ENCODE measurements around the gene TRAF3IP3. TPM values are rescaled to one million over a fixed set of nuclear protein-coding genes. Genes with fewer than 3 reads are reported as not detected.

TRAF3IP3 gene
- total and polyA plus RNA-seq, 2 experiments from 2014 or later, result 0.99 to 1.3 TPM

DNA sequence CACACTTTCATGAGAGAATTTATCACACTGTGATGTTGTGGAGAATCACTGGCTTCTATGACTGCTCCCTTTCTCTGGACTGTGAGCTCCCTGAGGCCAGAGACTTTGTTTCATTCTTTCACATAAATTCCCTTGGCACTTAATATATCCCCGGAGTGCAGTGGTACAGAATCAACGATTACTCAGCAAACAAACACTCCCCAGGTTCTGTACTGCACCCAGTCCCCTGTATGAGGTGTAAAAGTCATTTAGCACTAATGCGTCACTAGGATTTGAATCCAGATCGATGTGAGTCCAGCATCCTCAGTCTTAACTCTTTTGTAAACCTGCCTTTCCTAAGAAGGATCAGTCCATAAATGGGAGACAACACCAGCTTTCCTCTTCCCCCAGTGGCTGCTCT lies 65.1 kb downstream of the TRAF3IP3 start:
- DNase-seq (ENCODE audit: low read depth in 1 of 2, low spot score in 1 of 2), result no peak
- no peak overlapping the region for H3K4me3 ChIP-seq
- H3K4me1 ChIP-seq (ENCODE audit: low read depth), result no peaks in the 10 kb centered on the region
- H3K9me3 ChIP-seq (ENCODE audit: low read depth), result no peaks in the 10 kb centered on the region
- H3K27me3 ChIP-seq, result peaks cover 12% of the 10 kb centered on the region
- TF ChIP-seq, protein P1, sequence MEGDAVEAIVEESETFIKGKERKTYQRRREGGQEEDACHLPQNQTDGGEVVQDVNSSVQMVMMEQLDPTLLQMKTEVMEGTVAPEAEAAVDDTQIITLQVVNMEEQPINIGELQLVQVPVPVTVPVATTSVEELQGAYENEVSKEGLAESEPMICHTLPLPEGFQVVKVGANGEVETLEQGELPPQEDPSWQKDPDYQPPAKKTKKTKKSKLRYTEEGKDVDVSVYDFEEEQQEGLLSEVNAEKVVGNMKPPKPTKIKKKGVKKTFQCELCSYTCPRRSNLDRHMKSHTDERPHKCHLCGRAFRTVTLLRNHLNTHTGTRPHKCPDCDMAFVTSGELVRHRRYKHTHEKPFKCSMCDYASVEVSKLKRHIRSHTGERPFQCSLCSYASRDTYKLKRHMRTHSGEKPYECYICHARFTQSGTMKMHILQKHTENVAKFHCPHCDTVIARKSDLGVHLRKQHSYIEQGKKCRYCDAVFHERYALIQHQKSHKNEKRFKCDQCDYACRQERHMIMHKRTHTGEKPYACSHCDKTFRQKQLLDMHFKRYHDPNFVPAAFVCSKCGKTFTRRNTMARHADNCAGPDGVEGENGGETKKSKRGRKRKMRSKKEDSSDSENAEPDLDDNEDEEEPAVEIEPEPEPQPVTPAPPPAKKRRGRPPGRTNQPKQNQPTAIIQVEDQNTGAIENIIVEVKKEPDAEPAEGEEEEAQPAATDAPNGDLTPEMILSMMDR (IDR thresholded peaks at IDR 0.05; ENCODE audit: low read depth, low read length), result no peak
- no peaks in the 10 kb centered on the region for H3K36me3 ChIP-seq
- no peak overlapping the region for H3K27ac ChIP-seq

DNA sequence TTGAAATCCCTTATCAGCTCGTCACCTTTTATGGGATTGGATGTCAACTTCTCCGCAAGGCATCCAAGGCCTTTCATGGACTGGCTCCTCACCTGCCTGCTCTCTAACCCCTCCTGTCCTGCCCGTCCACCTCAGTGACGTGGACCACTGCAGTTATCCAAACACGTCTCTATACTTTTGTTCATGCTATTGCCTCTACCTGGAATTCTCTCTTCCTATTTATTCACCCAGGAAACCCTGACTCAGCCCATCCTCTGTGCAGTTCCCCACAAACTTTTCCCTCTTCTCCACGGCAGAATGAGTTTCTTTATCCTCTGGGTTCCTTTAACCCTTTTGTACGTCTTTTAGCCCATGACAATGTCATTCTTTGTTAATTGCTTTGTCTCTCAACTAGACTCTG lies 66.9 kb downstream of the TRAF3IP3 start:
- Histone ChIP-seq H3K27ac (no peak overlapping the region), H3K9me3 (ENCODE audit: low read depth) (no peaks in the 10 kb centered on the region), H3K4me1 (ENCODE audit: low read depth) (no peaks in the 10 kb centered on the region), H3K4me3 (no peak overlapping the region), H3K36me3 (no peaks in the 10 kb centered on the region), H3K27me3 (peaks cover 12% of the 10 kb centered on the region)
- TF ChIP-seq, protein P1 (IDR thresholded peaks at IDR 0.05; ENCODE audit: low read depth, low read length), result no peak
- no peak for DNase-seq (ENCODE audit: low read depth in 1 of 2, low spot score in 1 of 2)

DNA sequence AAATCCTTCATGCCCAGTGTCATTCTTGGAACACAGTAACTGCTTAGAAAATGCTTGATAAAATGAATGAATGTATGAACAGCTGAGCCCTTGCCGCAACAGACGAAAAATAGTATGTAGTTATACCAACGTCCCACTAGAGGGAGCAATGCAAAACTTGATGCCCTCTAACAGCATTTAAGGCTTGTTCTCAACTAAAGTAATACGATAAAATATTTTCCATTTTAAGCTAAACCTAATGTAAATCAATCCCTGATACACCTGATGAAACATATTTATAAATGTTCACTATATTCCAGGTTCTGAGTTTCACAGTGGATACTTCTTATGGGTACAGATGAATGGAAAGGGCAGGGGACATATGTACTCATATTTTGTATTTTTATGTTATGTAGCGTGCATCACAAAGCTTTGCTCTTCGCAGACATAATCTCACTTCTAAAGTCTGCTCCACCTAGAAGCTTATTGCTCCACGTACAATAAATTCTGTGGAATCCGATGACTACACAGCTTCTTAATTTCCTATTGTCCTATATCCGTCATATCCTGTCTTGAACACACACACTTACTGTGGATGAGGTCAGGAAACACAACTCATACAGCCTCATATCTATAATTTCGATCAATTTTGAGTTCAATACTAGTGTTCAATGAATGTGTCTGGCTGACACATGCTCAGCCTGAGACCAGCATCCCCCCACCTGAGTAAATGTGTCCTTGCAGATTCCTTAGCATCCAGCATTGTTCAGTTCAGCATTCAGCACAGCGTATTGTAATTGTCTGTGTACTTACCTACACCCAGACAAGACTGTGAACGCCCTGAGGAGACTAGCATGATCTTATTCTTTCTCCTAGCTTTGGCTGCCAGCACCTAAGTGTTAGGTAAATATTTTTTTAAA lies 67.5 kb downstream of the TRAF3IP3 start:
- H3K4me1 ChIP-seq (ENCODE audit: low read depth), result no peaks in the 10 kb centered on the region
- H3K27me3 ChIP-seq, result peaks cover 12% of the 10 kb centered on the region
- no peak overlapping the region for H3K27ac ChIP-seq
- TF ChIP-seq, protein P1 (IDR thresholded peaks at IDR 0.05; ENCODE audit: low read depth, low read length), result peak; percentile 77
- H3K4me3 ChIP-seq, result no peak overlapping the region
- H3K36me3 ChIP-seq, result no peaks in the 10 kb centered on the region
- DNase-seq (ENCODE audit: low read depth in 1 of 2, low spot score in 1 of 2), result peak; percentile 51 to 85
- H3K9me3 ChIP-seq (ENCODE audit: low read depth), result no peaks in the 10 kb centered on the region

DNA sequence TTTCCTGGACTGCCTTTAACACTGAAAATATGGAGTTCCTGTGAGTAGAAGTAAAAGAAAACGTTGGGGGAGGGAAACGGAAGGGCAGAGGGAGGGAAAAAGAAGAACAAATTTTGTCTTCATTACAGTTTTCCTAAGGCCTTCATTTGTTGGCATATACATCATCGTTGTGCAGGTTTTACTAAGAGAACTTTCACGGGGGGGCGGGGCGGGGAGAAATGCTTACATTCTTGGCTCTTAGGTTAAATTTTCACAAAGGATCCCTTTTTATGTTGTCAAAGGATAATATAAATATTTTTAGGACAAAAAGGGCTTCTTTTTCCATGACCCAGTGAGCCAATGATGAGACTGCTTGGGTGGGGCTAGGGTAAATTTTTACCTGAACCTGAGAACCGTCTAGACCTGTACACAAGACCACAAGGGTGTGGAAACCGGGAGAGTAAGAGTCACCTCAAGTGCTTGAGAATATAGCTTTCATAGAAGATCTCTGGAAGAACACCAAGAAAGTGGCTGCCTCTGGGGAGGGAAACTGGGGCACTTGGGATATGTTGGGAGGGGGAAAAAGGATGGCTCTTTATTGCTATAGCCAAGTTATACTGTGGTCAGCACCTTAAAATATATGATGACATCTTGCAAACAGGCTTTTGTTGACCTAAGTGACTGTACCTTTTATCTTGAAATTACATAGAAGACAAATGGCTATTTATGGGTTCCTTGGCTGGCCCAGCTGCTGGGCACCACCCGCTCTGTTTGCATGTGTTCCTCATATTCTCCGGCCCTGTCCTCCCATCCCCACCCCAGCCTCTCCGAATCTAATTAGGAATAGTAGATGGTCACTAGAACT lies 70.0 kb downstream of the TRAF3IP3 start:
- H3K4me1 ChIP-seq (ENCODE audit: low read depth), result no peaks in the 10 kb centered on the region
- TF ChIP-seq, protein P1 (IDR thresholded peaks at IDR 0.05; ENCODE audit: low read depth, low read length), result no peak
- no peak overlapping the region for H3K4me3 ChIP-seq
- peaks cover 5% of the 10 kb centered on the region for H3K27me3 ChIP-seq
- DNase-seq (ENCODE audit: low read depth in 1 of 2, low spot score in 1 of 2), result no peak
- H3K9me3 ChIP-seq (ENCODE audit: low read depth), result no peaks in the 10 kb centered on the region
- peaks cover 2% of the 10 kb centered on the region for H3K36me3 ChIP-seq
- H3K27ac ChIP-seq, result no peak overlapping the region

DNA sequence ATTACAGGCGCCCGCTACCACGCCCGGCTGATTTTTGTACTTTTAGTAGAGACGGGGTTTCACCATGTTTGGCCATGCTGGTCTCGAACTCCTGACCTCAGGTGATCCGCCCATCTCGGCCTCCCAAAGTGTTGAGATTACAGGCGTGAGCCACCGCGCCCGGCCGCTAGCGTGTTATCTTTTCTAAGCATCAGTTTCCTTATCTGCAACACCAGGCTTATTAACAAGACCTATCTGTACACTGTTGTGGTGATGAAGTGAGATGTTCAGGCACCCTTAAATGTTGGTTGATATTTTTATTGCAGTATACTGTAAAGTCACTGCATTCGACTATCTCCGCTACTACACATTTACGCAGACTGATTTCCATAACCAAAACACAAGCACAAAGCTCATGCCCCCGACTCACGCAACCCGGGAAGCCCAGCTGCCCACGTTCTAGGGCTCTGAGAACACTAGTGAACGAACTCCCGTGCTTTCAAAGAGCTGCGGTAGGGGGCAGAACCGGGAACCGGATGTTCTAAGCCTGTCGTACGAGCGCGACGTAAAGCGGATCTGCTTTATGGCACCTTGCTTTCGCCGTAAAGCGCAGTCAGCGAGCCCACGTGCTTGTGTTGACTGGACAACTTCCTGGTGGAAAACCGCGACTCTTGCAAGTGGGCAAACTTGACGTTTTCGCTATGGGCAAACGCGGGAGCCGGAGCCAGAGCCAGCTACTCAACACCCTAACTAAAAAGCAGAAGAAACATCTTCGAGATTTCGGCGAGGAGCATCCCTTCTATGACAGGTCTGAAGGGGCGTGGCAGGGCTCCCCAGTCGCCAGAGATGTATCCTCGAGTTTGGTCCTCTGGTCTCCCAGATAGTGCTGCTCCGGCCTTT lies 71.8 kb downstream of the TRAF3IP3 start, which contains the start of gene UTP25:
UTP25 (plus strand) TSS at position 589 of the 879 bp plus-strand sequence; CDS start at position 681, 92 bp downstream.
- no peak within 1 kb of the TSS for H3K27ac ChIP-seq
- peak; percentile 95 to 98 for DNase-seq (ENCODE audit: low read depth in 1 of 2, low spot score in 1 of 2)
- H3K36me3 ChIP-seq, result peaks cover 14% of the 10 kb centered on the region
- TF ChIP-seq, protein P1 (IDR thresholded peaks at IDR 0.05; ENCODE audit: low read depth, low read length), result peak; percentile 81
- H3K27me3 ChIP-seq, result no peaks in the 10 kb centered on the region
- no peaks in the 10 kb centered on the region for H3K4me1 ChIP-seq (ENCODE audit: low read depth)
- no peaks in the 10 kb centered on the region for H3K9me3 ChIP-seq (ENCODE audit: low read depth)
- H3K4me3 ChIP-seq, result peak within 1 kb of the TSS; percentile 93
